ENCODE measurements around the gene INPP5F.

INPP5F gene

DNA sequence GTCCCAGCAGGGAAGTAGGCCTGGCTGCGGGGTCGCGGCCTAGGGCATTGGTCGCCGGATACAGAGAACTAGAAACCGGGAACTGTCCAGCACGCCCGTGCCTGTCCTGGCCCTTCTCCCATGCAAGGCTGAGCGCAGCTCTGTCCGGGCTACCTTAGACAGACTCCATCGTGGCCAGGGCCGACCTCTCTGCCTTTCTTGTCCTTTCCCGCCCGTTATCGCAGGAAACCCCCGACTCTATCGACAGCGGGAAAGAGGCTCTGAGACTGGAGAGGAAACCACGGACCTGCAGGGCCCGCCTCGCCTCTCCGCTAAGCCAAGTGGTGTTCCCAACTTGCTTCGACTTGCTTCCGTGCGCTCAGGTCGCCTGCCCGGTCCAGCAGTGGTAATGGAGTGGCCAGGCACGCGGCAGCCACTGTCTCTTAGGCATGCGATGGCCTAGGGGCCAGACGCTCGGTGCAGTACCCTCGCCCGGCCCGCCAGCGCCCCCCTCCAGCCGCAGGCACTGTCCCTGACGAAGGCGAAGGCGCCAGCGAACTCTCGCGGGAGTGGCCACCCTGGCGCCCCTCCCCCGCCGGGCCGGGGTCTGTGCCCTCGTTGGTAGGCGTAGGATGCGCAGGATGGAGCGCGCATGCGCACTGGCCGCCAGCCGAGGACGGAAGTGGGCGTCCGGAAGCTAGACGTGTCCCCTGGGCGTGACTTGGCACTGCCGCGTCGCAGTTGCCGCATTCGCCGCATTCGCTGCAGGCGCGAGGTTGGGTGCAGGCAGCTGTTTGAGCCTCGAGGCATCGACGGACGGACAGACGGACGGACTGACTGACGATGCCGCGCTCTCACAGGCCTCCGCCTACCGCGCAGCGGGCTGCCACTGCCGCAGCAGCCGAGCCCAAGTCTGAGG lies 92.4 kb downstream of the INPP5F start:
- DNase-seq (ENCODE audit: low read depth), result peak; percentile 52
- peak overlapping the region; percentile 37 for H3K4me3 ChIP-seq (replicated peaks; ENCODE audit: low read depth, low read length)
- TF ChIP-seq, protein P1, sequence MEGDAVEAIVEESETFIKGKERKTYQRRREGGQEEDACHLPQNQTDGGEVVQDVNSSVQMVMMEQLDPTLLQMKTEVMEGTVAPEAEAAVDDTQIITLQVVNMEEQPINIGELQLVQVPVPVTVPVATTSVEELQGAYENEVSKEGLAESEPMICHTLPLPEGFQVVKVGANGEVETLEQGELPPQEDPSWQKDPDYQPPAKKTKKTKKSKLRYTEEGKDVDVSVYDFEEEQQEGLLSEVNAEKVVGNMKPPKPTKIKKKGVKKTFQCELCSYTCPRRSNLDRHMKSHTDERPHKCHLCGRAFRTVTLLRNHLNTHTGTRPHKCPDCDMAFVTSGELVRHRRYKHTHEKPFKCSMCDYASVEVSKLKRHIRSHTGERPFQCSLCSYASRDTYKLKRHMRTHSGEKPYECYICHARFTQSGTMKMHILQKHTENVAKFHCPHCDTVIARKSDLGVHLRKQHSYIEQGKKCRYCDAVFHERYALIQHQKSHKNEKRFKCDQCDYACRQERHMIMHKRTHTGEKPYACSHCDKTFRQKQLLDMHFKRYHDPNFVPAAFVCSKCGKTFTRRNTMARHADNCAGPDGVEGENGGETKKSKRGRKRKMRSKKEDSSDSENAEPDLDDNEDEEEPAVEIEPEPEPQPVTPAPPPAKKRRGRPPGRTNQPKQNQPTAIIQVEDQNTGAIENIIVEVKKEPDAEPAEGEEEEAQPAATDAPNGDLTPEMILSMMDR (IDR thresholded peaks at IDR 0.05; ENCODE audit: low read length, missing control alignments), result no peak

DNA sequence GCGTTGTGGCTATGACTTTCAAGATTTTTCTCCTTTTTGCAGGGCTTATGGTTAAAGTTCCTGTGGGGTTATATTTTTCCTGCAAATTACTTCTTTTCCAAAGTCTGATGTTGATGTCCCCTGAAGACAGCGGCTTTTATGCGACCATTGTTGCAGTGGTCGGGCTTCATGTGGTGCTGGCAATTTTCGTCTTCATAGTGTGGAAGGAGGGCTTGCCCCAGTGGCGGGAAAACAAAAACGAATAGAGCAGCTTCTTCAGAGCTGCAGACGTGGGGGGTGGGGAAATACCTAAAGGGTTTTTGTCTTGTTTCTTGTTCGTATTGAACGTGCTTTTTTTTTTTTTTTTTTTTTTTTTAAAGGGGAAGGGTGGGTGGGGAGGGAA lies 93.0 kb downstream of the INPP5F start:
- peak overlapping the region; percentile 37 for H3K4me3 ChIP-seq (replicated peaks; ENCODE audit: low read depth, low read length)
- TF ChIP-seq, protein P1 (IDR thresholded peaks at IDR 0.05; ENCODE audit: low read length, missing control alignments), result no peak
- DNase-seq (ENCODE audit: low read depth), result no peak

DNA sequence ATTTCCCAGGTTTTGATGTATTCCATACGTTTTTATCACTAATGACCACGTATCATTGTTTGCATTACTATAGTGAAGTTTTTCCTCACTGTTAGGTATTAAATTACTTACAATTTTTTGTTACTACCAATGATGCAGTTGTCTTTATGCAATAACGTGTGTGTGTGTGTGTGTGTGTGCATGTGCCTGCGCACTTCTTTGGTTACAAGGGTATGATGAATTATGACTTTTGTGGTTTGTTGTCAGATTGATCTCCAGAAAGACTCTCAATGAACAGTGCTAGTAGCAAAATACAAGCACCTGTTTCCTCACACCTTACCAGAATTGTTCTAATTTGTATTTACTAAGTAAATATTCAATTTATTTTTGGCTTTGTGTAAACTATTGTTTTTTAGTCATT lies 95.3 kb downstream of the INPP5F start:
- TF ChIP-seq, protein P1 (IDR thresholded peaks at IDR 0.05; ENCODE audit: low read length, missing control alignments), result no peak
- no peak for DNase-seq (ENCODE audit: low read depth)
- no peak overlapping the region for H3K4me3 ChIP-seq (replicated peaks; ENCODE audit: low read depth, low read length)

DNA sequence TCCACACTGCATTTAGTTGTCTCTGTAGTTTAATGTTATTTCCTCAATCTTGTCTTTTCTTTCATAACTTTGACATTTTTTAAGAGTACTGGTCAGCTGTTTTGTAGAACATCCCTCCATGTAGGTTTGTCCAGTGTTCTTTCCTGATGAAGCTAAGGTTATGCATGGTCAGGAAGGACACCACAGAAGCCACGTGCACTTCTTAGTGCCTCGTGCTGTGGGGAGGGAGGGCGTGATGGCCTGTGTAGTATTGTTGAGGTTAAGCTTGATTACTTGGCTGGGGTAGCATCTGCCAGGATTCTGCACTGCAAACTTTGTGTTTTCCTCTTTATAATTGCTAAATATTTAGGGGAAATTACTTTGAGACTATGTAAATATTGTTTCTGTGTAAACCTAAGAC lies 98.4 kb downstream of the INPP5F start:
- DNase-seq (ENCODE audit: low read depth), result no peak
- TF ChIP-seq, protein P1 (IDR thresholded peaks at IDR 0.05; ENCODE audit: low read length, missing control alignments), result no peak
- H3K4me3 ChIP-seq (replicated peaks; ENCODE audit: low read depth, low read length), result no peak overlapping the region

DNA sequence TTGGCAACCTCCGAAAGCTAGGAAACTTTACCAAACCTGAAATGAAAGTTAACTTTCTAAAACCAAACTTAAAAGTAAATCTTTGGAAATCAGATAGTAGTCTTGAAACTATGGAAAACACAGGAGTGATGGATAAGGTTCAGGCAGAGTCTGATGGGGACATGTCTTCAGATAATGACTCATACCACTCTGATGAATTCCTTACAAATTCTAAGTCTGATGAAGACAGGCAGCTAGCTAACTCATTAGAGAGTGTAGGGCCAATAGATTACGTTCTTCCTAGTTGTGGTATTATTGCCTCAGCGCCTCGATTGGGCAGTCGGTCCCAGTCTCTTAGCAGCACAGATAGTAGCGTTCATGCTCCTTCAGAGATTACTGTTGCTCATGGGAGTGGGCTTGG lies 100.9 kb downstream of the INPP5F start:
- TF ChIP-seq, protein P1 (IDR thresholded peaks at IDR 0.05; ENCODE audit: low read length, missing control alignments), result no peak
- no peak for DNase-seq (ENCODE audit: low read depth)
- H3K4me3 ChIP-seq (replicated peaks; ENCODE audit: low read depth, low read length), result no peak overlapping the region

DNA sequence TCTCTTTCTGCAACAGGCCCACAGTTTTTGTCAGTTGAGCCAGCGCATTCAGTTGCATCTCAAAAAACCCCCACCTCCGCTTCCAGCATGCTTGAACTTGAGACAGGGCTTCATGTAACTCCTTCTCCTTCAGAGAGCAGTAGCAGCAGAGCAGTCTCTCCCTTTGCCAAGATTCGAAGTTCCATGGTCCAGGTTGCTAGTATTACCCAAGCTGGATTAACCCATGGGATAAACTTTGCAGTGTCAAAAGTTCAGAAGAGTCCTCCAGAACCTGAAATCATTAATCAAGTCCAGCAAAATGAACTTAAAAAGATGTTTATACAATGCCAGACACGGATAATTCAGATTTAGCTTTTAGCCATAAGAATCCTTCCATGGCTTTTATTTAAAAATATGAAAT lies 101.6 kb downstream of the INPP5F start:
- H3K4me3 ChIP-seq (replicated peaks; ENCODE audit: low read depth, low read length), result no peak overlapping the region
- TF ChIP-seq, protein P1 (IDR thresholded peaks at IDR 0.05; ENCODE audit: low read length, missing control alignments), result no peak
- DNase-seq (ENCODE audit: low read depth), result no peak

DNA sequence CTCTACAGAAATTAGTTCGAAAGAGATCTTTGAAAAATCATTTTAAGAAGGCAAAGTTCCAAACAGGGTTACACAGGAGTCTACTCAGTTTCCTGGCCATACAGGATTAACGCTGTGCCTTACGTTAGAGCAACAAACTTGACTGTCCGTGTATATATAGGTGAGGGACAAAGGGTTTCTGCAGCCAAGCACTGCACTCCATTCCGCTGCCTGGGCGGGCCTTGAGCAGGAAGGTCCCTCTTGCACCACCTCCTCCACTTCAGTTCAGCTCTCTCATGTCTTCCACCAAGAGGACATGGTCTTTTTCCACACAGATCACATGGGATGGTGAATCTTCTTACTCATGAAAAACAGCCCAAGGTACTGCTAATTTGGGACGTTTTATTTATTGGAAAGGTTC lies 103.6 kb downstream of the INPP5F start:
- H3K4me3 ChIP-seq (replicated peaks; ENCODE audit: low read depth, low read length), result no peak overlapping the region
- TF ChIP-seq, protein P1 (IDR thresholded peaks at IDR 0.05; ENCODE audit: low read length, missing control alignments), result no peak
- no peak for DNase-seq (ENCODE audit: low read depth)

Measured in fibroblast of pulmonary artery (primary cell).